SIG-M5 treated with dmso at 0.1 percent for 504 hours (cell line): ENCODE results near the gene C21orf58.

Experiments used
- DNase-seq: peaks from one replicate; lab custom pipeline; 2025; ENCODE audit not compliant: unreplicated experiment; lab: John Stamatoyannopoulos, UW

The C21orf58 gene

GRCh38 chr21:46264690-46265144 lies 59.0 kb downstream of the C21orf58 start:
- DNase-seq, result no peak

- DNase-seq, result no peak
Observed at GRCh38 chr21:46264046-46264689, 59.5 kb downstream of the C21orf58 start.

- no peak for DNase-seq
Observed at GRCh38 chr21:46256501-46256994, 67.1 kb downstream of the C21orf58 start.

GRCh38 chr21:46255758-46256337 lies 67.8 kb downstream of the C21orf58 start:
- DNase-seq, result no peak

GRCh38 chr21:46255166-46255565 lies 68.5 kb downstream of the C21orf58 start:
- DNase-seq, result no peak

- no peak for DNase-seq
Observed at GRCh38 chr21:46254208-46254975, 69.3 kb downstream of the C21orf58 start.

- DNase-seq, result no peak
Observed at GRCh38 chr21:46253610-46254124, 70.0 kb downstream of the C21orf58 start.

- DNase-seq, result no peak
Observed at GRCh38 chr21:46252840-46253239, 70.8 kb downstream of the C21orf58 start.
